HL-60 (cell line): ENCODE data around the gene ARHGAP27.

Experiments used
- CTCF ChIP-seq: IDR thresholded peaks from one replicate; pipeline ENCODE4 v1.5.1; 2011; ENCODE audit warnings: low read length, control low read depth, inconsistent platforms; ENCODE audit not compliant: insufficient read depth
- GABPA ChIP-seq: IDR thresholded peaks from 2 replicates; pipeline ENCODE4 v1.6.1; 2012; ENCODE audit warnings: low read depth
- POLR2AphosphoS5 ChIP-seq: IDR thresholded peaks from 2 replicates; pipeline ENCODE4 v1.6.1; 2012; ENCODE audit warnings: low read depth
- REST ChIP-seq: IDR thresholded peaks from 2 replicates; pipeline ENCODE4 v1.6.1; 2012; ENCODE audit warnings: low read depth; ENCODE audit not compliant: insufficient replicate concordance

DNA sequence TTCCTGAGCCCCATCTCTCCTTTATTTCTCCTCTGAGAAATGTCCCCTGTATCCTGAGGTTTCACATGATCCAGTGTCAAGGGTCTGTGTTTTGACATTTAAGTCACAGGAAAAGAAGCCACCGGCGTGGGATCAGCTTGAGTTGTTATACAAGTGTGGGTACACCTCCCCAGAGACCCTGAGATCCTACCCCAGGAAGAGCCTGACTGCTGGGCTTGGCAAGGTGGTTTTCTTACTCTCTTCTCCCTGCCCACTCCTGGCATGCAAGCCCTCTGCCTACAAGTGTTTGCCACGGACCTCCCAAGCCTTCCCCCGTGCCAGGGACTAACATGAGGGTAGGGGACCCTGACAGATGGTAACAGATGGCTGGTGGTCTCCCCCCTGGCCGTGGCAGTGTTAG lies 2.8 kb upstream of the ARHGAP27 start:
- no peak for TF ChIP-seq CTCF
- TF ChIP-seq REST, result no peak
- TF ChIP-seq POLR2AphosphoS5, result no peak
- TF ChIP-seq GABPA, result no peak
